ENCODE results near the gene PSMG4.

DNA sequence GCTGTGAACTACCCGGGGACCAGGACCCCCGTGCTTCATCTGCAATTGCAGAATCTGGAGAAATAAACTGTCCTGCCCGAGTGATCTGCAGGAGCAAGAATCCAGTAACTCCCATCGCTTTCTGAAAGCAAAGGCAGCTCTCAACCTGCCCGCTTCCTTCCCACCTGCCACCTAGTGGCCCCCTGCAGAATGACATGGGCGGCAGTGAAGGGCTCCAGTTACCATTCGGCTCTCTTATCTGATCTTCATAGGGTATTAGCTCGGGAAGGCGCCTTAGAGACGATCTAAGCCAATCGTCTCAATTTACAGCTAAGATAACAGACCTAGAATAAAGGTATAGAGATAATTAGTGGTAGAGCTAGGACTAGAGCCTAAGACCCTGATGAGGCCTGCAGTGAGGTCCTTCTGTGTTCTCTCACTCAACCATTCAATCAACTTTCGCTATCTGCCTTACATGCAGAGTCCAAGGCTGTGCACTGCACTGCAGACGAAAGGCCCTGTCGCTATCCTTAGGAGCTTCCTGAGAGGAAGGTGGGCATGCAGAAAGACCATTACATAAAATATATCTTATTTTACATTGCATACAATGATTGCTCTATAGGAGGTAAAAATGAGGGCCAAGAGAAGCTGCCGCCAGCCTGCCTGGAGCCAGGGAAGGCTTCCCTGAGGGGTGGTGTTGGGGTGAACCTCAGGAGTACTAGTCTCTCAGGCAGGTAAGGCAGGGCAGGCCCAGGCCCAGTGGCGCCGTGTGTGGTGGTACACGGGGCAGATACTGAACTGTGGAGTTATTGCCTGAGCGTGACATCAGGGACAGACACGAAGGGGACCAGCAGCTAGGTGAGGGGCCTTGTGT, 7.1 kb upstream of the PSMG4 start:
- TF ChIP-seq, protein P1, sequence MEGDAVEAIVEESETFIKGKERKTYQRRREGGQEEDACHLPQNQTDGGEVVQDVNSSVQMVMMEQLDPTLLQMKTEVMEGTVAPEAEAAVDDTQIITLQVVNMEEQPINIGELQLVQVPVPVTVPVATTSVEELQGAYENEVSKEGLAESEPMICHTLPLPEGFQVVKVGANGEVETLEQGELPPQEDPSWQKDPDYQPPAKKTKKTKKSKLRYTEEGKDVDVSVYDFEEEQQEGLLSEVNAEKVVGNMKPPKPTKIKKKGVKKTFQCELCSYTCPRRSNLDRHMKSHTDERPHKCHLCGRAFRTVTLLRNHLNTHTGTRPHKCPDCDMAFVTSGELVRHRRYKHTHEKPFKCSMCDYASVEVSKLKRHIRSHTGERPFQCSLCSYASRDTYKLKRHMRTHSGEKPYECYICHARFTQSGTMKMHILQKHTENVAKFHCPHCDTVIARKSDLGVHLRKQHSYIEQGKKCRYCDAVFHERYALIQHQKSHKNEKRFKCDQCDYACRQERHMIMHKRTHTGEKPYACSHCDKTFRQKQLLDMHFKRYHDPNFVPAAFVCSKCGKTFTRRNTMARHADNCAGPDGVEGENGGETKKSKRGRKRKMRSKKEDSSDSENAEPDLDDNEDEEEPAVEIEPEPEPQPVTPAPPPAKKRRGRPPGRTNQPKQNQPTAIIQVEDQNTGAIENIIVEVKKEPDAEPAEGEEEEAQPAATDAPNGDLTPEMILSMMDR (IDR thresholded peaks at IDR 0.05; ENCODE audit: insufficient read depth, low read length): peak; percentile 91
- TF ChIP-seq POLR2AphosphoS5 (IDR thresholded peaks at IDR 0.05; ENCODE audit: low read depth): no peak

Measured in HL-60 (cell line).